Measurements from ENCODE around the gene NDUFA11.

NDUFA11 gene

GRCh38 chr19:5923356-5923755 lies 19.8 kb upstream of the NDUFA11 start:
- CTCF ChIA-PET = no interaction called here
- POLR2A ChIA-PET = no interaction called here
- TF ChIP-seq SP1 (IDR thresholded peaks at IDR 0.05) (no peak), HDGF (IDR thresholded peaks at IDR 0.05; ENCODE audit: borderline replicate concordance) (no peak), TARDBP (IDR thresholded peaks at IDR 0.05) (no peak)
- no peak for DNase-seq (ENCODE audit: extremely low spot score)

GRCh38 chr19:5922161-5922545 lies 18.6 kb upstream of the NDUFA11 start:
- DNase-seq (ENCODE audit: extremely low spot score) = no peak
- POLR2A ChIA-PET = no interaction called here
- TF ChIP-seq FOXK2 (IDR thresholded peaks at IDR 0.05) (no peak), SUZ12 (IDR thresholded peaks at IDR 0.05) (no peak), HDGF (IDR thresholded peaks at IDR 0.05; ENCODE audit: borderline replicate concordance) (no peak), FOXM1 (IDR thresholded peaks at IDR 0.05; ENCODE audit: borderline replicate concordance) (no peak), NFRKB (IDR thresholded peaks at IDR 0.05) (no peak), PKNOX1 (IDR thresholded peaks at IDR 0.05) (no peak), BHLHE40 (IDR thresholded peaks at IDR 0.05; ENCODE audit: borderline replicate concordance) (no peak), L3MBTL2 (conservative IDR thresholded peaks at IDR 0.05) (no peak), FOXA1 (IDR thresholded peaks at IDR 0.05) (no peak), LEF1 (IDR thresholded peaks at IDR 0.05; ENCODE audit: borderline replicate concordance) (no peak), TARDBP (IDR thresholded peaks at IDR 0.05) (no peak), CTBP1 (IDR thresholded peaks at IDR 0.05; ENCODE audit: borderline replicate concordance) (no peak), SP1 (IDR thresholded peaks at IDR 0.05) (no peak), ARNT (IDR thresholded peaks at IDR 0.05) (no peak), ELF4 (IDR thresholded peaks at IDR 0.05) (no peak)
- CTCF ChIA-PET = no interaction called here

GRCh38 chr19:5921516-5922160 lies 18.0 kb upstream of the NDUFA11 start:
- POLR2A ChIA-PET = no interaction called here
- CTCF ChIA-PET = no interaction called here
- DNase-seq (ENCODE audit: extremely low spot score) = no peak
- TF ChIP-seq NFRKB (IDR thresholded peaks at IDR 0.05) = no peak

- DNase-seq (ENCODE audit: extremely low spot score) = no peak
- POLR2A ChIA-PET = no interaction called here
- CTCF ChIA-PET = no interaction called here
- TF ChIP-seq FOXM1 (IDR thresholded peaks at IDR 0.05; ENCODE audit: borderline replicate concordance) (no peak), FOXK2 (IDR thresholded peaks at IDR 0.05) (no peak), ZNF384 (IDR thresholded peaks at IDR 0.05) (no peak), ARNT (IDR thresholded peaks at IDR 0.05) (no peak), SP1 (IDR thresholded peaks at IDR 0.05) (no peak), BHLHE40 (IDR thresholded peaks at IDR 0.05; ENCODE audit: borderline replicate concordance) (no peak), SUZ12 (IDR thresholded peaks at IDR 0.05) (no peak), CTBP1 (IDR thresholded peaks at IDR 0.05; ENCODE audit: borderline replicate concordance) (no peak), L3MBTL2 (conservative IDR thresholded peaks at IDR 0.05) (no peak), PKNOX1 (IDR thresholded peaks at IDR 0.05) (no peak), HDGF (IDR thresholded peaks at IDR 0.05; ENCODE audit: borderline replicate concordance) (no peak), ELF4 (IDR thresholded peaks at IDR 0.05) (no peak), LEF1 (IDR thresholded peaks at IDR 0.05; ENCODE audit: borderline replicate concordance) (no peak), TARDBP (IDR thresholded peaks at IDR 0.05) (no peak)
These were observed 15.0 kb upstream of the NDUFA11 start for GRCh38 chr19:5918463-5919079.

- DNase-seq (ENCODE audit: extremely low spot score) = no peak
- CTCF ChIA-PET = no interaction called here
- POLR2A ChIA-PET = no interaction called here
- TF ChIP-seq FOXA1 (IDR thresholded peaks at IDR 0.05) (no peak), PKNOX1 (IDR thresholded peaks at IDR 0.05) (no peak), L3MBTL2 (conservative IDR thresholded peaks at IDR 0.05) (no peak), HDGF (IDR thresholded peaks at IDR 0.05; ENCODE audit: borderline replicate concordance) (no peak), FOXK2 (IDR thresholded peaks at IDR 0.05) (no peak), SP1 (IDR thresholded peaks at IDR 0.05) (no peak), SUZ12 (IDR thresholded peaks at IDR 0.05) (no peak), ELF4 (IDR thresholded peaks at IDR 0.05) (no peak), ZNF384 (IDR thresholded peaks at IDR 0.05) (no peak)
These were observed 14.0 kb upstream of the NDUFA11 start for GRCh38 chr19:5917431-5918107.

GRCh38 chr19:5916181-5916708 lies 12.7 kb upstream of the NDUFA11 start:
- ChIA-PET CTCF (interaction anchor here (0.6 kb wide), 1 partner anchor 43 kb away, joined by 4 read pairs; no protein-coding TSS in a partner anchor), POLR2A (no interaction called here)
- TF ChIP-seq LEF1 (IDR thresholded peaks at IDR 0.05; ENCODE audit: borderline replicate concordance) (no peak), SUZ12 (IDR thresholded peaks at IDR 0.05) (no peak), HDGF (IDR thresholded peaks at IDR 0.05; ENCODE audit: borderline replicate concordance) (no peak), ZNF384 (IDR thresholded peaks at IDR 0.05) (no peak), ARNT (IDR thresholded peaks at IDR 0.05) (no peak), TARDBP (IDR thresholded peaks at IDR 0.05) (no peak), ELF4 (IDR thresholded peaks at IDR 0.05) (no peak), FOXA1 (IDR thresholded peaks at IDR 0.05) (no peak), FOXM1 (IDR thresholded peaks at IDR 0.05; ENCODE audit: borderline replicate concordance) (no peak), FOXK2 (IDR thresholded peaks at IDR 0.05) (no peak), BHLHE40 (IDR thresholded peaks at IDR 0.05; ENCODE audit: borderline replicate concordance) (no peak), NFRKB (IDR thresholded peaks at IDR 0.05) (no peak), SP1 (IDR thresholded peaks at IDR 0.05) (no peak), PKNOX1 (IDR thresholded peaks at IDR 0.05) (no peak), L3MBTL2 (conservative IDR thresholded peaks at IDR 0.05) (no peak), CTBP1 (IDR thresholded peaks at IDR 0.05; ENCODE audit: borderline replicate concordance) (no peak)
- DNase-seq (ENCODE audit: extremely low spot score) = no peak

Data from HEK293T (cell line).